Renal cortical epithelial cell (primary cell): ENCODE measurements around the gene RAET1G. TPM values are rescaled to one million over a fixed set of nuclear protein-coding genes. Genes with fewer than 3 reads are reported as not detected.
"Not testable (repeated sequence)": the region's sequence is repeated elsewhere in the genome, so short reads cannot be mapped to it uniquely, and the experiment has no call there.

ENCODE experiments used
- DNase-seq: peaks from one replicate; pipeline ENCODE4 v3.0.0-alpha.2; 2011; ENCODE audit warnings: low read depth
- total RNA-seq: library from RNA; depleted of rRNA; stranded (reverse); fragments of >200 nt; gene quantifications from 2 replicates; pipeline ENCODE4 v1.2.3, GENCODE V29; 2014

The RAET1G gene, protein sequence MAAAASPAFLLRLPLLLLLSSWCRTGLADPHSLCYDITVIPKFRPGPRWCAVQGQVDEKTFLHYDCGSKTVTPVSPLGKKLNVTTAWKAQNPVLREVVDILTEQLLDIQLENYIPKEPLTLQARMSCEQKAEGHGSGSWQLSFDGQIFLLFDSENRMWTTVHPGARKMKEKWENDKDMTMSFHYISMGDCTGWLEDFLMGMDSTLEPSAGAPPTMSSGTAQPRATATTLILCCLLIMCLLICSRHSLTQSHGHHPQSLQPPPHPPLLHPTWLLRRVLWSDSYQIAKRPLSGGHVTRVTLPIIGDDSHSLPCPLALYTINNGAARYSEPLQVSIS
- 0.15 TPM in 1 of 2 replicates, not detected in the other for total RNA-seq

DNA sequence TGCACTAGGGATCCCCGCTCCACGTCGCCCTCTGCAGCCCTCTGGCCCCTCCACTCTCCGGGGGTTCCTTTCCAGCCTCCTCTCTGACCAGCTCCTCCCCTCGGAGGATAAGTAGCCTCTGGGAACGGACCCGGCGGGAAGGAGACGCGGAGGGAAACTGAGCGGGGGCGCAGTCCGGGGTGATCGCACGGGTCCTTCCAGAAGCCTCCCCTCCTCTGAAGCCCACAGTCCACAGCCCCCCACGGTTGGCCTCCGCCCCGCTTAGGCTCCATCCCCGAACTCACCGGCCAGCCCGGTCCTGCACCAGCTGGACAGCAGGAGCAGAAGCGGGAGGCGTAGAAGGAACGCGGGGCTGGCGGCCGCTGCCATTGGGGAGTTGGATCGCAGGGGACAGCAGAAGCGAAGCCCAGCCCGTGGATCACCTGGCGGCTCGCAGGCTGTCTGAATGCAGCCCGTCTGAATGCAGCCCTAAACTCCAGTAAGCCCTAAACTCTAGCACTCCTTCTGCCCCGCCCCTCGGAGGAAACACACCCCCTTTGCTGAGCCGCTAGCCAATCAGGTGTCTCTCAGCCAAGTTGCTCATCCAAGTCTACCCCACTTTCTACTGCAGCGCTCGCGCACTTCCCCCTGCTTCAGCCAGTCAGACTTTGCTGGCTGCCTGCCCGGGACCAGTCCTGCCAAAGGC lies at the start of gene RAET1G:
RAET1G (minus strand) TSS at position 480 of the 685 bp plus-strand sequence; CDS start at position 369, 111 bp downstream.
- peak; percentile 90 for DNase-seq

DNA sequence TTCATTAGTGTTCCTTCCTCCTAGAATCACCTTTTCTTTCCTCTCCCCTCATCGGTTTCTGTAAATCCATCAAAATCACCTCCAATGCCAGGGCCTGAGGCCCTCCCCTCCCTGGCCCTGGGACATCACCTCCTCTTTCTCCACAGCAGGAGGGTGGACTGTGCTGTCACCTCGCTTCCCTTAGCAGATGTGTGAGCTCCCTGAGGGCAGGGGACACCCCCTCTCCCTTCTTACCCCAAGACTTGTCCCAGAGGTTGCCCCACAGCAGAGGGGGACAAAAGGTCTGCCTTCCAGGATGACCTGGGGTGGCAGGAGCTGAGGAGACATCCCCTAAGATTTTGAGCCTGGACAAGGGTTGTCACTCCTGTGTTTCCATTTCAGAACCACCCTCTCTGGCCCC lies 46.7 kb upstream of the RAET1G start:
- no peak for DNase-seq

DNA sequence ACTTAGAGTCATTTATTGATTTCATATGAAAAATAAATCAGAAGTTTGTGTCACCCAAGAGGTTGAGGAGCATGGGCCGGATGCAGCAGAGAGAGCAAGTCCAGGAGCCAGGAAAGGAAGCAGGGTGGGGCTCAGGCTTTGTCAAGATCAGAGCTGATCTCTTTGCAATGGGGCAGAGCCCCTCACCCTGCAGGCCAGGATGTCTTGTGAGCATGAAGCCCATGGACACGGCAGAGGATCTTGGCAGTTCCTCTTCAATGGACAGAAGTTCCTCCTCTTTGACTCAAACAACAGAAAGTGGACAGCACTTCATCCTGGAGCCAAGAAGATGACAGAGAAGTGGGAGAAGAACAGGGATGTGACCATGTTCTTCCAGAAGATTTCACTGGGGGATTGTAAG lies 46.0 kb upstream of the RAET1G start:
- DNase-seq = not testable (repeated sequence)

DNA sequence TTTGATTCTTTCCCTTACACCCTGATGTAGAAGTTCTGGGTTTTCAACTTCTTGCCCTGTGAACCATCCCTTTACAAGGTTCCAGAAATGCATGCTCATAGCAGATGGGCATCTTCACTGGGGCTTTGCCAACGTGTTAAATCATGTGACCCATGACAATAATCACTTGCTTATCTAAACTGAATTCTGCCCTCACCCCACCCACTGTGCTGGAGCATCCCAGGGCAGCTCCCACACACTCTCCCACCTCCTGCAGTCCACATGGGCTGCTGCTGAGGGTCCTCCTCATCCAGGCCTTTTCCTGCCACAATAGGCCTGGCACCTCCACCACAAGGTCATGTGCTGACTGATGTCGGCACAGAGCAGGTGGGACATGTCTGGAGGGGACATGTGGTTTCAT lies 45.1 kb upstream of the RAET1G start:
- DNase-seq = not testable (repeated sequence)

DNA sequence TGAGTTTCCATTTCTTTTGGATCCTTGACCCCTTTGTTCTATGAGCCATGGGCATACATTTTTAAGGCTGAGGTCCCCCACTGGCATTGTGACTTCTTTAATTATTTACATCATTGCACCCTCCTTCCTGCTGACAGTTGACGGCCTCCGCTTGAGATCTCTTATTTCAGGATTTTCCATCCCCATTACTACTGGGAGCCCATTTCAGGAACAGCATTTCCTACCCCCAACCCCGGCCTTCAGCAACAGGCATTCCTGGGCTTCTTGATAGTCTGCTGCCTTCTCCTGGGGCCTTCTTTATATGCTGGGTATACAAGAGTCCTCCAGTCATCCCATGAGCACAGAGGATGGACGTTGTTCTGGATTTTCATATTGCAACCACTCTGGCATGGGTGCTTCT lies 44.7 kb upstream of the RAET1G start:
- no peak for DNase-seq

DNA sequence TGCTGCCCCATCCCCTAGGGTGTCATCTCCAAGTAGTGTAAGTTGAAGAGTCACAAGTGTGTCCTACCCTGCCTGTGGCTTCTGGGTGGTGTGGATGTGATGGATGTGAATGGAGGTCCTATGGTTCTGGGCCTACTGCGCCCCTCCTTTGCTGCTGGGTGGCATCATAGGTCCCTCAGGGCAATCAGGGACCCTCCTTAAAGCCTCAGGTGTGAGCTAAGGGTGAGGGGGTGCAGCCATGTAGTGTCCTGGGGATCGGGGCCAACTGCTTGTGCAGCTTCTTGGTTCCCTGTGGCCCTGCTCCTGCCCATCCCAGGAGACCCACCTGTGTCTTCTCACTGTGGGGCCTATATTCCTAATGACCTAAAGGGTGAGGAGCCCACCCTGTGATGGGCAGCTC lies 43.4 kb upstream of the RAET1G start:
- not testable (repeated sequence) for DNase-seq

DNA sequence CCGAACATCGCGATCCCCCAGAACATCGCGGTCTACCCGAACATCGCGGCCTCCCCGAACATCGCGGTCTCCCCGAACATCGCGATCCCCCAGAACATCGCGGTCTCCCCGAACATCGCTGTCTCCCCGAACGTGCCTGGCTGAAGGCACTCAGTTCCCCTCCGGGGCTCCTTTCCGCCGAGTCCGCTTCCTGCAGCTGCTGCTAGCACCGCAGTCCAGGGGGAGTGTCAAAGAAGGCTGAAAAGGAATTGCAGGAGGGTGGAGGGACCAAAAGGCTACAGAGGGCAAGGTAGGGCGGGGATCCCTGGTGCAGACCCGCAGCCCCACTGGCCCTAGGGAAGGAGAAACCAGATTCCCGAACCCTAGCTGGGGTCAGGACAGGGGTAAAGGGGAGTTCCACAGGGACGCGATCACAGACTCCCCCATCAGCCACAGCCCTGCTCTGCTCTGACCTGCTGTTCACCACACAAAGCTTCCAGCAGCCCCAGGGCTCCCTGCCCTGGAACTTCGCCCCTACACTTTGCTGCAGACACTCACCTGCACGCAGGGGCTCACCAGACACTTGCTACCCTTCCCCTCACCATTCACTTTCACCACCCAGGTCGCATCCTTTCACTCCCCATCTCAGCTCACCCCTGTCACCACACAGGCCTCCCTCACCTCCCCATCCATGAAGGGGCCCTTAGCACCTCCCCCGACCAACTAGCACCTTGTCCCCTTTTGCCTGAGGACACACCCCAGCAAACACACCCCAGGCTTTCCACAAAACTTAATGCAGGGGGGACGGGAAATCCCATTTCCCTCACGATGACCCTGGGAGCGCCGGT lies 42.5 kb upstream of the RAET1G start:
- DNase-seq = no peak

DNA sequence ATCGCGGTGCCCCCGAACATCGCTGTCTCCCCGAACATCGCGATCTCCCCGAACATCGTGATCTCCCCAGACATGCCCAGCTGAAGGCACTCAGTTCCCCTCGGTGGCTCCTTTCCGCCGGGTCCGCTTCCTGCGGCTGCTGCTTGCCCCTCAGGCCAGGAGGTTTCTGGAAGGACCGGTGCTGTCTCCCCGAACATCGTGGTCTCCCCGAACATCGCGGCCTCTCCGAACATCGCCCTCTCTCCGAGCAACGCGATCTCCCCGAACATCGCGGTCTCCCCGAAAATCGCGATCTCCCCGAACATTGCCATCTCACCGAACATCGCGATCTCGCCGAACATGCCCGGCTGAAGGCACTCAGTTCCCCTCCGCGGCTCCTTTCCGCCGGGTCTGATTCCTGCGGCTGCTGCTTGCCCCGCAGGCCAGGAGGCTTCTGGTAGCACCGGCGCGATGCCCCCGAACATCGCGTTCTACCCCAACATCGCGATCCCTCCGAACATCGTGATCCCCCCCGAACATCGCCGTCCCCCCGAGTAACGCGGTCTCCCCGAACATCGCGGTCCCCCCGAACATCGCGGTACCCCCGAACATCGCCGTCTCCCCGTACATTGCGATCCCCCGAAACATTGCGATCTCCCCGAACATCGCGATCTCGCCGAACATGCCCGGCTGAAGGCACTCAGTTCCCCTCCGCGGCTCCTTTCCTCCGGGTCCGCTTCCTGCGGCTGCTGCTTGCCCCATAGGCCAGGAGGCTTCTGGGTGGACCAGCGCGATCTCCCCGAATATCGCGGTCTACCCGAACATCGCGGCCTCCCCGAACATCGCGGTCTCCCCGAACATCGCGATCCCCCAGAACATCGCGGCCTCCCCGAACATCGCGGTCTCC lies 41.6 kb upstream of the RAET1G start:
- DNase-seq = no peak

DNA sequence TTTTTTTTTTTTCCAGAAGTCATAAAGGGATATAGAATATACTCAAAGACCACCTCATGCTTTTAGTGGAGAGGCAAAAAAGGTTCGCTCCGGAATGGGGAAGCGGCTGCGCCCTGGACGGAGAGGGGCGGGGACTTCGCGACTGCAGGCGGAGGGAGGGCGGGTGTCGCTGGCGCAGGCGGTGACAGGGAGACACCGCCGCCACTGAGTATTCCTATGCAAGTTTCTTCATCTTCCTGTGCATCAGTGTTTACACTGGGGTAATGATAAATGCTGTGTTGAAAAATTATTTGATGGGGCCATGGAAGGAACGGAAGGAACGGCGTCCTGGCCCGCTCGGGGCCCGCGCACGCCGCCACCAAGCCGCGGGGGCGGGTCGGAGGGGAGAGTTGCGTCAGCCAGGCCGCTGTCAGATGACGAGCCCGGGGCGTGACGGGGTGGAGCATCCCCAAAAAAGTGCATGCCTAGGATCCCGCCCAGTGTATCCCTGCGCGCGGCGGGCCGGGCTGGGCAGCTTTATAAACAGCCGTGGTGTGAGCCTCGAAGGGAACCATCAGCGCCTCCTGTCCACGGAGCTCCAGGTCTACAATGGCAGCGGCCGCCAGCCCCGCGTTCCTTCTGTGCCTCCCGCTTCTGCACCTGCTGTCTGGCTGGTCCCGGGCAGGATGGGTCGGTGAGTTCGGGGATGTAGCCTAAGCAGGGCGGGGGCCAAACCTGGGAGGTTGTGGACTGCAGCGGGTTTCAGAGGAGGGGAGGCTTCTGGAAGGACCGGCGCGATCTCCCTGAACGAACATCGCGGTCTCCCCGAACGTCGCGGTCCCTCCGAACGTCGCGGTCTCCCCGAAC lies 40.8 kb upstream of the RAET1G start, which contains the start of gene ULBP1:
ULBP1 (plus strand) TSS at position 482 of the 846 bp plus-strand sequence; CDS start at position 589, 107 bp downstream.
- peak; percentile 7 for DNase-seq

DNA sequence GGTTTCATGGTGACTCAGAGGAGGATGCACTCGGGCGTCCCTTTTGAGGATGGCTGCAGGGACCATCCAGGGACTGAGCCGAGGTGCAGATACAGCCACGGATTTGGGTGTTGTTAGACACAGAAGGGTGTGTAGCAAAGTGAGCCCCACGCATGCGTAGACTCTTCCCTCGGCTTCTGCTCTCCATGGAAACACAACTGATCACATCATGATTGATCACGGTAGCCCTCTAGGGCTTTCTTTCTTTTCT lies 40.2 kb upstream of the RAET1G start:
- no peak for DNase-seq

DNA sequence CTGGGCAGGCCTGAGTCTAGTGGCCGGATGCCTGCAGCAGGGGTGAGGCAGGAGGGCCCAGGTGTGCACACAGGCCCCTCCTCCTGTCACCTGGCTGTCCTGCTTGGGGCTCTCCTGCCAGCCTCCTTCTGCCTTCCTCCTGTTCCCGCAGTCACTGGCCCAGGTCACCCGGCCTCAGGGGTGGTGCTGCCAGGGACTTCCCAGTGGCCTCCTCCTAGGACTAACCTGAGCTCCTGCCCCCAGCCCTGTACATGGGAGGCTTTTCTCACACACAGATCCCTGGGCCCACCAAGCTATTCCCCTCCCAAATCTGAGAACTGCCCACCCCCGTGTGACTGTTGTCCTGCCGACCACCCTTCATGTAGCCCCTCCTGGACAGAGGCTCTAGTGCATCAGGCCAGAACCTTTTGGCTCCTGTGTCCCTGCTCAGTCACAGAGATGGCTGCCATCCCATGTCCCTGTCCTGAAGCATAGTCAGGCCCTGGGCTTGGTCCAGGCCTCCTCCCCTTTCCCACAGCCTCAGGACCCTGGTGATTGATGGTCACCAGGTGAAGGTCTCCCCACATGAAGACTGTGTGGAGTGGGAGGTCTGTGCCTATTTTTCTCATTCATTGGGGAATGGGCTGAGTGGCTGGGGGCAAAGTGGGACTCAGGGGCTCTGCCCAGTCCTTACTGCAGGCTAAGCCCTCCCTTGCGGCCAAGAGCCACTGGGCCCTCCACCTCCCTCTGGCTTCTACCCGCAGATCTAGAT lies 39.7 kb upstream of the RAET1G start:
- DNase-seq = peak; percentile 49

DNA sequence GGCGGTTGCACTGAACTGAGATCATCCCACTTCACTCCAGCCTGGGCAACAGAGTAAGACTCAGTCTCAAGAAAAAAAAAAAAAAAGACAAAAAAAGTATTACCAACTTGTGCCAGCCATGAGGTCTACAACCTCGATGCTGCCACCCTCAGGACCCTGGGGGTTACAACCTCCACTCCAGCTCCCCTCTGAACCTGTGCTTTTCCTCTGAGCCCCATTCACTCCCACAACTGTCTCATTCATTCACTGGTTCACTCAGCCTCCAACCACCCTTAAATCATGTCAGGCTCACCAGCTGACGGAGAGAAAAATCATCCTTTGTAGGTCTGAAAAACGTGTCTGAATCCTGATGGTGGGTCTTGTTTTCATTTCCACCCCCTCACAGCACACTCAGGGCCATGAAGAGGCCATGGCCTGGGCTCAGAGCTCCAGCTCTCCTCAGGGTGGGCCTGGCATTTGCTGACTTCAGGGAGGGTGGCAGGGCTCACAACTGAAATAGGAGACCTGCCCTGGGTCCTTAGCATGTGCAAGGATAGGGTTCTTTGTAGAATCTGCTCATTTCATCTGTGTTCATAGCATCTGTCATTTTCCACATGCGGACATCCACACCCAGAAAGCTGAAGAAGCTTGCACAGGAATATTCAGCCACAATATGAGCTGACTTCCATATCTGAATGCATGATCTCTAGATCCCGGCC lies 39.0 kb upstream of the RAET1G start:
- DNase-seq = peak; percentile 14

DNA sequence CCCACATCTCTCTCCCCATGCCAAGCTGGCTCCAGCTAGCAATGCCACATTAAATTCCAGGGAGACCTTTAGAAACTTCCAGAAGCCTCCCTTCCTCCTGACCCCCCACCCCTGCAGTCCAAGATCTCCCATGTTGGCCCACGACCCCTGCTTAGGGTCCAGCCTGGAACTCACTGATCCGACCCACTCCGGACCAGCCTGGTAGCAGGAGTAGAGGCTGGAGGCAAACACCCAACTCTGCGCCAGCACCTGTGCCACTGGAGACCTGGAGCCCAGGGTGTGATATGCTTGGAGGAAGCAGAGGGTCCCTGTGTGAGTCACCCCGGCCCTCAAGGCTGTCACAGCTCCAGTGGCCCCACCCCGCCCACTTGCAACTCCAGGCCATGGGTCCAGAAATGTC lies 37.6 kb upstream of the RAET1G start:
- no peak for DNase-seq

DNA sequence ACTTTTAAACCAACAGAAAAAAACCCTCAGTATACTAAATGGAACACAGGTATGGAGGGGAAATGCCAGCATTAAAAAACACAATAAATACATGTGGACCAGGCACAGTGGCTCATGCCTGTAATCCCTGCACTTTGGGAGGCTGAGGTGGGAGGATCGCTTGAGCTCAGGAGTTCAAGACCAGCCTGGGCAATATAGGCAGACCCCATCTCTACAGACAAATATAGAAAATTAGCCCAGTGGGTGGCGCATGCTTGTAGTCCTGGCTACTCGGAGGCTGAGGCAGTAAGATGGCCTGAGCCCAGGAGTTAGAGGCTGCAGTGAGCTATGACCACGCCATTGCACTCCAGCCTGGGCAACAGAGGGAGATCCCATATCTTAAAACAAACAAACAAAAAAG lies 36.9 kb upstream of the RAET1G start:
- not testable (repeated sequence) for DNase-seq

DNA sequence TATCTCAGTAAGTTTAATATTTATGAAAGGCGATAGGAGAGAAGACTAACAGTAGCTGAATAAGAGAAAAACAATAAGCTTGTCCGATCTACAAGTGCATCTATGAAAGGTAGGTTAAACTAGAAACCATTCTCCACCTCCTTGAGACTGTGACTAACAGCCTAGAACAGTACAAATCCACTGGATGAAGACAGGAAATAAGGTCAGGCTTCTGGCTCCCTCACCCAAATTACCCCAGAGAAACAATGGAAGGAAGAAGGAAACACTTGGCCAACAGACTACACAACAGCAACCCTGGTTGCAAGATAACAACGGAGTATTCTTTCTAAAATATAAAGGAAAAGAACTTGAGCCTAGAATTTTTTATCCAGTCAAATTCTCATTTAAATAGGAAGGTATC lies 35.2 kb upstream of the RAET1G start:
- DNase-seq = not testable (repeated sequence)

DNA sequence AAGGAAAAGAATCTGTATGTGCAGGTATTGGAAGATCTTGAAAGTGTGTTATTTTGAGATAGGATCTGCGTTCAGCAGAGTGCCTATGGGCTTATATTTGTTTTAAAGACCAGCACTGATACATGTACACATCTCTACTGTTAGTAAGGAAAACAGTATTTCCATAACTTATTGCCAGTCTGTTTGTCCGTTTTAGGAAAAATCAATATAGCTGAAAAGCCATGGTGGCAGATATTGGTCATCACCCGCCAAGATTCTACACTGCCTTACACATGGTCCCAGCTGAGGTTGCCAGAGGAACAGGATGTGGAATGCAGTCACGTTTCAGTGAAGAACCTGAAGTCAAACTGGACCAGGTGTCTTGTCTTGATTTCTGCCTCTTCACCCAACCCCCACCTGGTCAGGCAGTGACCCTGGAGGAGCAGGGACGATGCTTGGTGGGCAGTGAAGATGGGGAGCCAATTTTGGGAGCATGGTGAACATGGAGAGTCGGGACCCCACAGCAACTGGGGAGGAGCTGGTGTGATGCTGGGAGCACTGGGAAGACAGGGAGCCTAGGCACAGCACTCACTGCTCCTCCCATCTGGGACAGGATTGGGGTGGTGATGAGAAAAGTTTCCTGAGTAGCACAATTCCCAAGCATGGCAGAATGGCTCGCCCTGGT lies 32.9 kb upstream of the RAET1G start:
- DNase-seq = not testable (repeated sequence)

DNA sequence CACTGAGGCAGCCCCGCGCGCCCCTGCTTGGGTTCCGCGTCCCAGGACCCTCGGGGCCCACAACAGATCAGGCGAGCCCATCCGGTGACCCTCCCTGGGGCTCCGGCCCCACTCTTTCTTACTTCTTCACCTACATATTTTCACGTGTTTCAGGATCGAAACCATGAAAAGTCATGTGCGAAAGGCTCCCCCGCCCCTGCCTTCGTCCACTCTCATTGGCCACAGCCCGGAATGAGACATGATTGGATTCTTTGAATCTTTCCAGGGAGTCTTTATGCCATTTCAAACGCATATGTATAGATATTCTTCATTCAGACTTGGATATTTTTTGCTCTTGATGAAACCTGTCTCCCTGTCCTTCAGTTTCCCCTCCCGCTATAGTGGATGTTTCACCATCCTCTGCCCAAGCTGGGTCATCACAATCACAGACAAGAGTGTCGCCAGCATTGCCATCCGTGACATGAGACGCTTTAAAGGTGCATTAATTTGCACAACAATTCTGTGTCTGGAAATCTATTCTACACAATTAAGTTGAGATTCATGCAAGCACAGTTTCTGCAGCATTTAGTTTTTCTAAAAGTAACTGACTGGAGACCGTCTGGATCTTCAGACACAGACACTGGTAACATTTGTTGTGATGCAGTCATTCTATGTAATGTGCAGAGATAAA lies 32.2 kb upstream of the RAET1G start:
- not testable (repeated sequence) for DNase-seq

DNA sequence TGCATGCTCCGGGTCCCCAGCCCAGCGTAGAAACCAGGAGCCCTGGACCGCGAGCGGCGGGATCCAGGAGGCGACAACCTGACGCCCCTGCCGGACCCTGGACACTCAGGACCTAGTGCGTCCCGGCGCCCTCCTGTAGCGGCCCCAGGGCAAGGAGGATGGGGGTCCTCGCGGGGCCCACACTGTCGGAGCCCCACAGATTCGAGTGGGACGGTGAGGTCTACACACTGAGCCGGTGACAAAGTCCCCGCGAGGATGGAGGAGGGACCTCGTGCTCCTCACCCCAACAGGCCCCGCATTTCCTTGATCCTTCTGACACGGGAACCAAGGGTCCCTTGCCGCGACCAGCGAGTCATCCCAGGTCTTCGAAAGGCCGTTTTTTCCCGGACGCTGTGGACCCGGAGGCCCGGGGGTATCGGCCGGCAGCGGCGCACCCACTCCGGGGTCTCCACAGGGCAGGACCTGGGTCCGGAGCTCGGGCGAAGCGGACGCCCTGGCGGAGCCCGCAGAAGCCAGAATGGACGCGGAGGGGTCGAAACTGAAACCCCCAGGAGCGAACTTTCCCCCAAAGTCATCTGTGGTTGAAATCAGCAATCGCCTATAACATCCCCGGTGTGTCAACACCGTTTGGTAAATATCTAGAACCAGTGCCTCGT lies 31.5 kb upstream of the RAET1G start:
- DNase-seq = not testable (repeated sequence)
